GM12878 (cell line): Measurements from ENCODE around the gene GPR173.

ENCODE experiments used
- CHD2 ChIP-seq: IDR thresholded peaks from 2 replicates; pipeline ENCODE4 v1.6.1; 2011; ENCODE audit warnings: low read depth, low read length, improper control_type of control experiment, borderline replicate concordance
- RFX5 ChIP-seq: IDR thresholded peaks from 2 replicates; pipeline ENCODE4 v1.6.1; 2011; ENCODE audit warnings: low read depth, low read length, improper control_type of control experiment
- SIN3A ChIP-seq: IDR thresholded peaks from 2 replicates; pipeline ENCODE4 v1.6.1; 2012; ENCODE audit warnings: low read depth, low read length, improper control_type of control experiment
- SIX5 ChIP-seq: IDR thresholded peaks from 2 replicates; pipeline ENCODE4 v1.6.1; 2011; ENCODE audit warnings: mild to moderate bottlenecking, low read depth, low read length, moderate library complexity; ENCODE audit not compliant: severe bottlenecking
- SRF ChIP-seq, 2 experiments: IDR thresholded peaks; 2 replicates each; pipeline ENCODE4 v1.6.1; 2011; ENCODE audit warnings: low read depth in 2 of 2, low read length in 2 of 2, mild to moderate bottlenecking in 1 of 2, moderate library complexity in 1 of 2
- TAF1 ChIP-seq: IDR thresholded peaks from 2 replicates; pipeline ENCODE4 v1.6.1; 2011; ENCODE audit warnings: mild to moderate bottlenecking, low read depth, low read length, borderline replicate concordance
- ZNF274 ChIP-seq: IDR thresholded peaks from one replicate; pipeline ENCODE4 v1.8.0; 2011; ENCODE audit not compliant: insufficient read length, insufficient read depth
- TF ChIP-seq, protein P1 (sequence below): fragments of 450-650 bp; IDR thresholded peaks from 2 replicates; pipeline ENCODE4 v1.6.1; 2016; ENCODE audit warnings: mild to moderate bottlenecking, moderate library complexity, borderline replicate concordance

DNA sequence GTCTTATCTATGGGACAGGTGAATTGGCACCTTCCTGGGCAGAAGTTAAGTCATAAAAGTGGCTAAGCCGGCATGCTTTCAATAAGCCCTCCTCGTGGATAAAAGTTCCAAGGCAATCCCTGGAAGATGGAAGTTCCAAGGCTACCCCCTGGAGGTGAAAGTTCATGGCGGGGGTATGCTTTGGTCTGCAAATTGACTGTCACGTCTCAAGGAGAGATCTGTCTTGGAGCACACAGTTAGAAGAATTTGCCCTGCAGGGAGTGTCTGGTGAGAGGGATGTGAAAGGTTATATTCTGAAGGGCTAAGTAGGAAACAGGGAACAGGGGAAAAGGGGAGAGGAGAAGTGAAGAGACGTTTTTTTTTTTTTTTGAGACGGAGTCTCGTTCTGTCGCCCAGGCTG is 26.2 kb upstream of the GPR173 start:
- TF ChIP-seq TAF1 (no peak), SRF (IDR thresholded peaks at IDR 0.05; ENCODE audit: low read depth in 2 of 2, low read length in 2 of 2) (no peak), RFX5 (no peak), SIX5 (no peak), SIN3A (no peak), CHD2 (no peak), ZNF274 (no peak)
- TF ChIP-seq, protein P1, sequence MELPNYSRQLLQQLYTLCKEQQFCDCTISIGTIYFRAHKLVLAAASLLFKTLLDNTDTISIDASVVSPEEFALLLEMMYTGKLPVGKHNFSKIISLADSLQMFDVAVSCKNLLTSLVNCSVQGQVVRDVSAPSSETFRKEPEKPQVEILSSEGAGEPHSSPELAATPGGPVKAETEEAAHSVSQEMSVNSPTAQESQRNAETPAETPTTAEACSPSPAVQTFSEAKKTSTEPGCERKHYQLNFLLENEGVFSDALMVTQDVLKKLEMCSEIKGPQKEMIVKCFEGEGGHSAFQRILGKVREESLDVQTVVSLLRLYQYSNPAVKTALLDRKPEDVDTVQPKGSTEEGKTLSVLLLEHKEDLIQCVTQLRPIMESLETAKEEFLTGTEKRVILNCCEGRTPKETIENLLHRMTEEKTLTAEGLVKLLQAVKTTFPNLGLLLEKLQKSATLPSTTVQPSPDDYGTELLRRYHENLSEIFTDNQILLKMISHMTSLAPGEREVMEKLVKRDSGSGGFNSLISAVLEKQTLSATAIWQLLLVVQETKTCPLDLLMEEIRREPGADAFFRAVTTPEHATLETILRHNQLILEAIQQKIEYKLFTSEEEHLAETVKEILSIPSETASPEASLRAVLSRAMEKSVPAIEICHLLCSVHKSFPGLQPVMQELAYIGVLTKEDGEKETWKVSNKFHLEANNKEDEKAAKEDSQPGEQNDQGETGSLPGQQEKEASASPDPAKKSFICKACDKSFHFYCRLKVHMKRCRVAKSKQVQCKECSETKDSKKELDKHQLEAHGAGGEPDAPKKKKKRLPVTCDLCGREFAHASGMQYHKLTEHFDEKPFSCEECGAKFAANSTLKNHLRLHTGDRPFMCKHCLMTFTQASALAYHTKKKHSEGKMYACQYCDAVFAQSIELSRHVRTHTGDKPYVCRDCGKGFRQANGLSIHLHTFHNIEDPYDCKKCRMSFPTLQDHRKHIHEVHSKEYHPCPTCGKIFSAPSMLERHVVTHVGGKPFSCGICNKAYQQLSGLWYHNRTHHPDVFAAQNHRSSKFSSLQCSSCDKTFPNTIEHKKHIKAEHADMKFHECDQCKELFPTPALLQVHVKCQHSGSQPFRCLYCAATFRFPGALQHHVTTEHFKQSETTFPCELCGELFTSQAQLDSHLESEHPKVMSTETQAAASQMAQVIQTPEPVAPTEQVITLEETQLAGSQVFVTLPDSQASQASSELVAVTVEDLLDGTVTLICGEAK: no peak
